G401.6 (cell line): ENCODE data around the gene CTNNAL1.
A peak's percentile ranks its signal among the peaks of the same experiment; 100 is the strongest.
"Not testable (repeated sequence)": the region's sequence is repeated elsewhere in the genome, so short reads cannot be mapped to it uniquely, and the experiment has no call there.

Experiments used
- FAIRE-seq: peaks from 2 replicates; lab custom pipeline; 2012; peaks lifted over from hg19 to GRCh38; lab: Jason Lieb, UNC

CTNNAL1 gene

DNA sequence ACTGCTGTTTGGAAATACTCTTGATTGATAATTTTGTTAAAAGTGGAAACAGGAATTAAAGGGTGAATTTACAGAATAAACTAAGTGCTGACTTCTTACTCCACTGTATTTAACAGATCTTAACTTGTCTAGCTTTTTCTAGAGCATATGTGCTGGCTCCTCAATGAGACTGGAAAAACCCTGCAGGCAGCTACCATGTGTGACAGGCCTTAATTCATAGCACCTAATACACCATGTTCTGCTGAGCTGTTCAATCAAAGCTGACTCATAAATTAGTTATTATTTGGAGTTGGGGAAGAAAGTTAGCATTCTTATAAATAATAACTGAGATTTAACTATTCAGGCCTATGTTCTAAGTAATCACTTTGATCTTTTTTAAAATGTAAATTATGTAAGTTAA is 29.4 kb downstream of the CTNNAL1 start:
- FAIRE-seq: no peak

DNA sequence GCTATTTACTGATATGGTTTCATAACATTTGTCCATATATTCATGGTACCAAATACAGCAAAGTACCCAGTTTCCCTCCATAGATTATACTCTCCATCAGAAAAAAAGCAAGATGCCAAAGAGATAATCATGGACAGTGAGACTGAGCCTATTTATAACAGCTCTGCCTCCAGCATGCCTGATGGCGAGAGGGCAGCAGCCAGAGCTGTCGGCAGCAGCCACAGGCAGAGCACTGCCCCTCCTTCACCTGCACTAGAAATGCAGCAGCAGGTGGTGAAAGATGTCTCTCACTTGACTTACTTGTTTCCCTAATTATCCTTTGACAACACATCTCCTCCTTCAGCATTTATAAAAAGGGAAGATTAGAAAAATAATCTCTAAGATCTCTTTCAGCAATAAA is 32.4 kb downstream of the CTNNAL1 start:
- FAIRE-seq: no peak

DNA sequence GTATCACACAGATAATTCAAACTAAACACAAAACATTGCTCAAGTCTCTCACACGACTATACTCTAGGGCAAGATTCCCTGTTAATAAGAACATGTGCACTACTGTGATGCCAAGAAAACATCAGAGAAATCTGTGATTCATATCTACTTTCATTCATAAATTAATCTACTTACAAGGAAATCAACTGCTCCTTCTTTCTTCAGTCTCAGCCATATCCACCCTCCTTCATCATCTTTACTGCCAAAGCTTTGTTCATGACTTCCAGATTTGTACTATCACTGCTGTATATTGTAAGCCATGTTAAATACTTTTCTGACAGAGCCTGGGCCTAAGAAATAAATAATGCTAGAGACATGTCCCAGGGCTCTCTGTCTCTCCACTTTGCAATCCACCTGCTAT is 35.1 kb downstream of the CTNNAL1 start:
- no peak for FAIRE-seq

DNA sequence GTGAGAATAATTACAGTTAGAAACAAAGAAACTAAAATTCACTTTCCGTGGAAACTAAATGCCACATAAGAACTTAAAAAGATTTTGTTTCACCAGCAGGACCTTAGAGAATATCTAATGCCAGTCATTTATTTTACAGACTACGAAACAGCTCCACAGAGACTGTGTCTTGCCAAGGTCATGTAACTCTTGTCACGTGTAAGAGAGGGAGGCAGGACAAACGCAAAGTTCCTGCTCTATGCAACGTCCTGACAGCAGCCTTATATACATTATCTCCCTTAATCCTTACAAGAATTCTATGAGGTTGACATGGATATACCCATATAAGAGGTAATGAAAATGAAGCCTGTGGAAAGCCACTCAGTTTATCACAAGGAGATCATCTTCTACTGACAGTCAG is 39.4 kb downstream of the CTNNAL1 start:
- FAIRE-seq: no peak

DNA sequence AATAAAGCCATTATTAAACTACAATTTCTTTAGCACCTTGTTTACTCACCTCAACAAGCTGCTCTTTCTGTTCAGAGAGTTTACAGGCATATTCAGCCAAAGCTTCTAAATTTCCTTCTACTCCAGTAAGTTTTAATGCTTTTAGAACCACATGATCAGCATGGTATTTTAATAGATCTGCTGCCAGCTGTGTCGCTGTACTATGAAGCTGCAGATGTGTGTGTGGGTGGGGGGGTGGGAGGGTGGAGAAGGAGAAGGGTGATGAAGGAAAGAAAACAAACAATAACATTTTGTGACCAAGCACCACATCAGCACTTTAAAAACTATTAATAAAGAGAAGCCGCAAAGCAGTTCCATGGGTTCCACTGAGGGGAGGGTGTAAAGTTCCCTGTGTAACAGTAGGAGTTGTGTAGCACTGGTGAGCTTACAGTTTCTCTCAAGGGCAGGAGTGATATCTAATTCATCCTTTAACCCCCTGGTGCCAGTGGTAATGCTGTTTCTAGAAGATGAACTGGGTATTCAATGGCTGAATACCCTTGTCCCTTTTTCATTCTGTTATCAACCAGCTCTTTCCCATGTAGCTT is 40.6 kb downstream of the CTNNAL1 start:
- no peak for FAIRE-seq

DNA sequence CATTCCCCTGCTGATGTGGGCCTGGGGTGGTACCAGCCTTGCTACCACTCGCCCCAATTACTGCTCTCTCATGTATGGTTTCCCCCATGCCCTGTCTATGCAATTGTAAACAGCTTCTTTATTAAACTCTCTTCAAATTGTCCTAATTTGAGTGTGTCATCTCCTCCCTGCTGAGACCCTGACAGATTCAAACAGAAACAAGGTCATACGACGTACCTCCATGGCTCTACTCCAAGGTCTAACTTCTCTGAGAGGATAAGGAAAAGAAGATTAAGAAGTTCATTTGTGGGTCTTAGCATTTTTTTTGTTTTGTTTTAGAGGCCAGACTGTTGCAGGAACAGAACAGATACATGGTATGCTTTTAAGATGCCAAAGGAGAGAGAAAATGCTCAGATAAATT is 41.1 kb downstream of the CTNNAL1 start:
- FAIRE-seq: no peak

DNA sequence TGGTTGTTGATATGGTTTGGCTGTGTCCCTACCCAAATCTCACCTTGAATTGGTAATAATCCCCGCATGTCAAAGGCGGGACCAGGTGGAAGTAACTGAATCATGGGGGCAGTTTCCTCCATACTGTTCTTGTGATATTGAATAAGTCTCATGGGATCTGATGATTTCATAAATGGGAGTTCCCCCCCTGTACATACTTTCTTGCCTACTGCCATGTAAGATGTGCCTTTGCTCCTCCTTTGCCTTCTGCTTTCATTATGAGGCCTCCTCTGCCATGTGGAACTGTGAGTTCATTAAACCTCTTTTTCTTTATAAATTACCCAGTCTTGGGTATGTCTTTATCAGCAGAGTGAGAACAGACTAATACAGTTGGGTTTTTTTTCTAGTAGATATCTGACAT is 41.9 kb downstream of the CTNNAL1 start:
- FAIRE-seq: not testable (repeated sequence)

DNA sequence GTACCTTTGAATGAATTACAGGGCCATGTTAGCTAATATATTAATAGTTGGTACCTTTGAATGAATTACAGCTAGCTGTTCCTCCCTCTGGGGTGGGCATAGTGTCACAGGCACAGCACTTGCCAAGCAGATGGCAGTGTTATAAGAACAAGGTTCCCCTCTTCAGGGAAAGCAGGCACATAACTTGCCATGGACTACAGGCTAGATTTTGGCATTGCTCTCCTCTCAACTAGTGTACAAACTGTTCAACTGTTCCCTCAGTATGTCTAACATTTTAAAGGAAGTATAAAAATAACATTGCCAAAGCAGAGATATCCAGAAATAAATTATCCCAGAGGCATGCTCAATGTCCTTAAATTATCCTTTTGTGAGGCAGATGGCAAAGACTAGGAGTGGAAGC is 45.4 kb downstream of the CTNNAL1 start:
- FAIRE-seq: no peak

DNA sequence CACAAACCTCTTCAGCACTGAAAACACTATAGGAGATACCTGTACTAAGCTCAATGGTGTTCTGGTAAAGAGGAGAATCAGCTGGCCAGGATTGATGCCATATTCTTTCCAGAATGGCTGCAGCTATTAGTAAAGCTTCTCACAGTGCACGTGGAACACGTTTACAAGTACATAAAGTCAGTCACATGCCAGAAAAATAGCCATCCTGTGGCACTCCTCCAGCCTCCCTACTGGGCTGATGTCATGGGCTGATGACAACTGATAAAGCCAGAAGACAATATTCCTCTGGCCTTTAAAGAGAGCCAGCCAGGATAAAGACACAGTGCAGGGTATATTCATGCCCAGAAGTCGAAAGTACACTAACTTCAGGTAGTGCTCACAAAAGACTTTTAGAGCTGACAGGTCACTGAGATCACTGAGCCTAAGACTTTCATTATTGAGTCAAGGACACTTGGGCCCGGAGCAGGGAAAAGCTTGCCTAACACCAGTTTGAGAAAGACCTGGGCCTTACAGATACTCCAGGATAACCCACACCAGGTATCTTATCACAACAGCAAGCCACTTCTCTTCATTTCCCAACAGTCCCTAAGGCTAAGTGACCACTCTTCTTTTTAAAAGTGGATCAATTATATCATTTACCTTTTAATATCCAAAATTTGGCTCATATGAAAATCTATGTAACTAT is 49.7 kb downstream of the CTNNAL1 start:
- no peak for FAIRE-seq

DNA sequence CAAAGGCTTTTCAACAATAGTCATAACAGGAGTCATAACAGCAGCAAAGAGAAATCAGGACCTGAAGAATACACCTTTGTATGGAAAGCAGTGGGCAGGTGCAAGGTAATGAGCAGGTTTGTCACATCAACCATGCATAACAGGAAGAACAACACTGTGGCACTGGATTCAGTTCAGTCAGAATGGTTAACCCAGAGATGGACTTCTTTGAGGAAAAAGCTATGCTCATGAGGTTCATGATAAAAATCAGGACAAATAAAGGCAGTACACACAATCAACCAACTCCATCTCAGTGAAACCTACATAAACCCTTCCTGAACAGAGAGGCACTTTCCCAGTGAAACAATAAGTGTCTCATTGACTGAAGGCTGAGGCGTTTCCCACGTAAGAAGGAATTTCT is 52.1 kb downstream of the CTNNAL1 start:
- FAIRE-seq: no peak

DNA sequence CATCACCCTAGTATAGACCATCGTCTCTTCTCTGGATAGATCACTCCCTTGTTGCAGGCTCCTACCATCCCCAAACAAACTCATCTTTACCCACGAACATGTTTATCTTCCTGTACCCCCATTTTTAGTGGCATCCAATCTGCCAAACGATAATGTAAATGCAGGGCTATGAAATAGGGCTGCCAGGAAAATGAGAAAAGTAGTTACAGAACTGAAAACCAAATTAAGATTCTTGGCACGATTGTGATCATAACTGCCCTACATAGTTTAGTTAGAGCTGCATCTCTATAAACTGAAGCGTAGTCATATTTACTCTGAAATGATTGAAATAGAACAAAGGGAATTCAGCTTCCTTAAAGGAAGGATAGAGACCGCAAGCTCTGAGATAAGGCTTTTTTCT is 53.0 kb downstream of the CTNNAL1 start:
- FAIRE-seq: no peak

DNA sequence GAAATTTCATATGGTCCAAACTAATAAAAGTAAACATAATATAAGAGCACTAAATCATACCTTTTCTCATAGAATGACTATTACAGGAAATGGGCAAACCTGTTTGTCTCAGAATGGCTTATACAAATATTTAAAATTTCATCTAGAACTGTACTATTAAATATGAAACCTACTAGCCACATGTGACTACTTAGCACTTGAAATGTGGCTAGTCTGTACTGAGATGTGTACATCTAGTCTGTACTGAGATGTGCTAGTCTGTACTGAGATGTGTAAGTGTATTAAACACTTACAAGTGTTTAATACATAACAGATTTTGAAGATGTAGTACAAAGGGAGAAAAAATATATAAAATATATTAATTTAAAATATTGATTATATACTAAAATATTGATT is 56.7 kb downstream of the CTNNAL1 start:
- peak; percentile 15 for FAIRE-seq

DNA sequence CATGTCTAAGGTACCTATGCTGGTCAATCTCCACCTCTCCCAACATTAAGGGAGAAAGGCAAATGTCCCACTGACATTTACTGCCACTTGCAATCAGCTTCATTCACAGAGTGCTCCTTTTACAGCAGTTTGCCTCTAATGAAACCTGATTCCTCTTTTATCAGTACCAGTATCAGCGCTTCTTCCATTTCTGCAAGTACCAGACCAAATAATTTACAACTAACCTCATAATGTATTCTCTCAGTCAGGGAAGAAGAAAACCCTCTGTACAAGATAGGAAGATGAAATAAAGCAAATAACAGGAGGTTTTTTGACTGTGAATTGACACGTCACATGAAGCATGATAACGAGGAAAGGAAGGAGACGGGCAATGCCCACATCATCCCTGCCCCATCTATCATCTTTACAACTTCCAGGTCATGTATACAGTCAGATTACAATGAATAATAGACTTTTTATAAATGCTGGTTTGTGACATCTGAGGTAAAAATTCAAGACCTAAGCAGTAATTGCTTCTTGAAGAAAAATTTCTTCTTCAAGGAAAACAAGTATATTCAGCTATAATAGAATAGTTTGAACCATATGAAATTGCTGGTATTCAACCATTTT is 57.2 kb downstream of the CTNNAL1 start:
- FAIRE-seq: no peak

DNA sequence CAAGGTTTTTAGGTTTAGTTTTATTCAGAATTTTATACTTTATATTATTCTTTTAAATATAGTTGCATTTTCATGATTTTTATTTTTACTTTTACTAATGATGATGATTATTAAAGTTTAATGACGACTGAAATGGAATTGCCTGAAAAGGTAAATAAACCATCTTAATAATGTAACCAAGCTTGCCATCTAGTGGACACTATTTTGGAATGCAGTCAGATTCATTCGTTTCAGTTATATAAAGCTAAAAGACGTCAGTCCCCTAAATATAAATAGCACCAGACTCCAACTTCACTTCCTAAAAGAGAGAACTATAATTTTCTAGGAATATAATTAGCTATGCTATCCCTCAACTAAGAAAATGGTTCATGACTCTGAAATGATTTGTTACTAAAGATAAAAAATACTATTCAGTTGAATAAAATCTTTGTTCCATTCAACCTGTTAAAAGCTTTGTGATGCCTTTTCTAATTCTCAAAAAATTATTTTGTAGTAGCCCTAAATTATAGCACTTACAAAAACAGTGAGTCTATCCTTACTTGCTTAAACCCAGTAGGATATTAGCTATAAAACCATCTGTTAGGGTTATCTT is 59.2 kb downstream of the CTNNAL1 start:
- FAIRE-seq: peak; percentile 91

DNA sequence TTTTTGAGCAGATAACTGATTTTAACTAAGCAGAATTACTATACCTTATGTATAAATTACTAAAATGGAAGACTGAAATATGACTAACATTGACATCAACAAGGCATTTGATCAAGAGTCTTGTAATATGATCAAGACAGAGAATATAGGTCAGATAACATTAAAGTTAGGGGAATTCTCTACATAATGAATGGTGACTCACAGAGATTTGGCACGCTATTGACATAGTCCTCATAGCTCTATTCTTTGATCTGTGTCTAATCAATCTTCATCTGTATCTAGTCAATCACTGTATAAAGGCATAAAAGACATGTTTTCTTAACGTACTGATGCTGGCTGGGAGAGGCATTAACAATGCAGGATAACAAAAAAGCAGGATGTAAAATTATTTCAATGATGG is 61.7 kb downstream of the CTNNAL1 start:
- no peak for FAIRE-seq

DNA sequence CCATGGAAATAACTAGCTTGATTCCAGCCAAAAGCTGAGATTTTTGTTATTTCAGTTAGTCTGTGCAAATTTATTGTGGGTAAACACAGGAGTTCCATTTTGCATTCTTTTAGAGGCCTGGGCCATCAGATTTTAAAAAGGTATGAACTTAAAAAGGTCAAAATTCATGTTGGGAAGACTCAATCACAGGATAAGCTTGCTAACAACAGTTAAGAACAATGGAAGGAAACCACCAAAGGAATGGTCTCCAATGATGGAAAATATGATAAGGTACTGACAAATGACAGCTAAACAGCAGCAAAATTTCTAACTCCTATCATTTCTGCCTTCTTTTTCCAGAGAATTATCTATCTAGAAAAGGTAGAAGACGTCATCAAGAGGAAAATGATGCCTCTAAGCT is 63.1 kb downstream of the CTNNAL1 start:
- FAIRE-seq: no peak

DNA sequence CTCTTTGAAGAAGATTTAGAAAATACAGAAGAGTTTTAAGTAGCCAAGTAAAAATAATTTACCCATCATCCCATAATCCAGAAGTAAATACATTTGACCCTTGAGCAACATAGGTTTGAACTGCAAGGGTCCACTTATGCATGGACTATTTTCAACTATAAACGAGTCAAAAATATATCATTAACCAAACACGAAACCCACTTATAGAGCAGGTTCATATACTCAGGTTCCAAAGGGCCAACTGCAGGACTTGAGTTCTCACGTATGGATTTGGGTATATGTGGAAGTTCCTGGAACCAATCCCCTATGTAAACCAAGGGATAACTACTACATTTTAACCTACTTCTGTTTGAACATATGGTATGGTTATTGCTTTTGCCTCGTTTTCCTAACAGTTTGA is 73.3 kb downstream of the CTNNAL1 start:
- no peak for FAIRE-seq

DNA sequence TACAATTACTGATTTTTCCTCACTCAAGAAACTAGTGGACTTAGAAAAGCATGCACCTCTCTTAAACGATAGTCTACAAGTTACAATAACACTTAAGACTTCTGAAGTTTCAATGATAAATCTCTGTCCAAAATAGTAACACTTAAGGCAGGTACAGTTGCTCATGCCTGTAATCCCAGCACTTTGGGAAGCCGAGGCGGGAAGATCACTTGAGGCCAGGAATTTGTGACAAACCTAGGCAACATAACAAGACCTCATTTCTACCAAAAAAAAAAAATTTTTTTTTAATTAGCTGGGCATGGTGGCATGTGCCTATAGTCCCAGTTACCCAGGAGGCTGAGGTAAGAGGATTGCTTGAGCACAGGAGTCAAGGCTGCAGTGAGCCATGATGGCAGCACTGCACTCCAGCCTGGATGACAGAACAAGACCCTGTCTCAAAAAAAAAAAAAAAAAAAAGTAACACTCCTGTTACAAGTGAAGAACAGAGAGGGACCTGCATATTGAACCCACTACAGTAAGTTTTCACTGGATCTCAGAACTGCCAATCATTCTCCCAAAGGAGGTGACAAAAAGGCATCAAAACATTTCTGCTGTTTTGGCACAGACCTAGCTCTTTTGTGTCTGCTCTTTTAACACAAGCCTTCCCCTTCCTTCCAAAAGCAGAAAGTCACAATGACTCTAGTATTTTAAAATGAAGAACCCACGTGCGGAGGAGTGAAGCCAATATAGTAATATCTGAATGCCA is 75.6 kb downstream of the CTNNAL1 start:
- FAIRE-seq: no peak

DNA sequence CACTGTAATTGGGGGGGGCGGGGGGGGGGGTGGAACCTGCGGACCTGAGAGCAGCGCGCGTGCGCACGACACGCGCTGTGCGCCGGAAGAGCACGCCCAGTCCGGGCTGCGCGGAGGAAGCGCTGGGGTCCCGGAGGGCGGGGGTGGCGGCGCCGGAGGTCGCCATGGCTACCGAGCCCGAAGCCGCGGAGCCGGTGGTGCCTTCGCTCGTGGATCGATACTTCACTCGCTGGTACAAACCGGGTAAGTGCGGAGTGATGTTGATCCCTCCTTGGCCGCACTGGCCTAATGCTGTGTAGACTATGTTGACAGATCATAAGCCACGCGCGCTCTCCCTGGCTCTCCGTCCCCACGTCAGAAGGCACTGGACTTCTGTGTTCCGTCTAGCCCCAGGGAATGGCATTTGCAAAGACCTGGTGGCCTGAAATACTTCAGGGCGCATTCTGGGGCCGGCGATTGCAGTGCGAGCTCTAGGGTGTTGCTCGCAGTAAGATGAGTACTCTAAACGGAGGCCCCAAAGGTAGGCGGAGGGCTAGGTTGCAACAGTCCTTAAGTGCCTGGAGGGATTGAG is 78.9 kb downstream of the CTNNAL1 start, which contains the start of gene ABITRAM:
Gene ABITRAM (plus strand): TSS at position 78 of the 571 bp plus-strand sequence. CDS start 87 bp downstream, at position 165.
- no peak for FAIRE-seq

DNA sequence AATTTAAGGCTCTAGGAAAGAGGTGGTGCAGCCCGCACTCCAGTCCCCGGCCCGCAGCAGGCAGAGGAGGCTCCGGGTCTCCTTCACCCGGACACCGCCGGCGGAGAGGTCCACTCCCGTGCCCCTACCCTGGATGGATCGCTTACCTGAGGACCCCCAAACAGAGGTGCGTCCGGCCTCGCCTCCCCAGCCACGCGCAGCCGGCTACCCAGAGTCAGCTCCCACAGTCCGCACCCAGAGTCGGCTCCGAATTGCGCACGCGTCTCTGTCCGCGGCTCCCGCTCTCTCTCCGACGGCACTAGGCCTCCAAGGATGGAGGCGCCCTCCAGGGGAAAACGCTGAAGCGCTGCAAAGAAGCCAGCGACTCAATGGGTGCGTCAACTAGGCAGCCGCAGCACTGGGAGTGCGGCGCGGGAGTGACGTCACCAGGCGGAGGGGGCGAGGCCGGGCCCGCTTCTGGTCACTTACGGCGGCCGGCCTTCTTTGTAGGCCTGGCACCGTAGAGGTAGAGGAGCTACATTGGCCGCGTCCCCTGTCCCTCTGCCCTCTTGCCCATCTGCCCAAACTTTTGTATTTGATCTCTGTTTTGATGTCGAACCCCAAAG is 79.5 kb downstream of the CTNNAL1 start, which contains the start of gene ELP1:
Gene ELP1 (minus strand): TSS at position 407 of the 605 bp plus-strand sequence. CDS start 2,978 bp downstream, outside the sequence.
- no peak for FAIRE-seq

DNA sequence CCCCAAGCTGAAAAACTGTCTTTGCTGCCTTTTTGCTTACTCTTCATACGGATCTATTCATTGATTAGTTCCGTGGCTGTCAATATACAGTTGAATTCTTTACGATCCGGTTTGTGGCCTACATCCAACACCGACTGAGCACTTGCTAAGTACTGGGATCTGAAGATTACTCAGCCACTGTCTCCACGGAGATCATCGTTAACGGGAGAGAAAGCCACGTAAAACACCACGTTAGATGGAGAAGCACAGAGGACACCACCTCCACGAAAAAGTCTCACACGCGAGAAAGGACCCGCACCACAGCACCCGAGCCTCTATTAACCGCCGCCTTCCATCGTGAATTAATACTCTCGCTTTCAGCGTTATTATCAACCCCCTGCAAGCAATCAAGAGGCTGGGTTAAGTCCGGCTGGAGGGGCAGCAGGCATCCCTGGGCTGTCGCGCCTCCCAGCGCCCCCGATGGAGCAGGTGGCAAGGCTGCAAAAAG is 80.0 kb downstream of the CTNNAL1 start:
- no peak for FAIRE-seq

DNA sequence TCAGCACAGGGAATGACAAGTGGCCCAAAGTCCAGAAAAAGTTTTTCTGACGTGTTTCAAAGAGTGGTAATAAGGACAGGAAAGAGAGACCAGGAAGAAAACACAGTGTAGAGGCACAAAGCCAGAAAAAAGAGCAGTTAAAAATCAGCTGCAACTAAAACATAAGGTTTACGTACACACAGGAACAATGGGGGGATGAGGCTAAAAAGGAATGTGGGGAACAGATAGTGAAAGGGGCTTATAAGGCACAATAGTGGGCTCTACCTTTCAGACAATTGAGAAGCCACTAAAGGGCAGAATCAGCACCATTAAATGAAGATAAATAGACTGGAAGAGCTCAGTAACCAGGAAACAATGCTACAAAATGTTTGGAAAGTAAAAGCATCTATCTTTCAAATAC is 84.9 kb downstream of the CTNNAL1 start:
- FAIRE-seq: no peak
